Skin epidermis (tissue), 12 donors: ENCODE measurements around the gene SYT8.
A peak's percentile ranks its signal among the peaks of the same experiment; 100 is the strongest.

Experiments used
- H3K27ac ChIP-seq, 21 experiments: fragments of 200-600 bp; sonication (generic) in 11 of 21; one replicate each; pipeline ENCODE4 v1.5.0; 2020; ENCODE audit warnings: mild to moderate bottlenecking in 3 of 21, inconsistent platforms in 2 of 21, moderate library complexity in 2 of 21
- H3K4me3 ChIP-seq, 7 experiments: fragments of 200-600 bp; sonication (generic) in 2 of 7; one replicate each; pipeline ENCODE4 v1.5.0; 2020; ENCODE audit warnings: inconsistent platforms in 2 of 7, mild to moderate bottlenecking in 2 of 7, moderate library complexity in 1 of 7

SYT8 gene

GRCh38 chr11:1830322-1831223 lies 4.2 kb upstream of the SYT8 start:
- H3K27ac ChIP-seq, result peak overlapping the region in 12 of 21 experiments; percentile 38 to 89 (median 60)
- H3K4me3 ChIP-seq, result no peak overlapping the region

- Histone ChIP-seq H3K4me3 (no peak overlapping the region), H3K27ac (peak overlapping the region in 13 of 21 experiments; percentile 0 to 89 (median 30))
Measured at GRCh38 chr11:1831338-1832210, 3.2 kb upstream of the SYT8 start.

GRCh38 chr11:1832211-1832919 lies 2.4 kb upstream of the SYT8 start:
- peak overlapping the region in 1 of 7 experiments; percentile 1 for H3K4me3 ChIP-seq
- H3K27ac ChIP-seq, result peak overlapping the region in 17 of 21 experiments; percentile 3 to 89 (median 28)

- no peak overlapping the region for H3K4me3 ChIP-seq
- peak overlapping the region in 16 of 21 experiments; percentile 3 to 89 (median 29) for H3K27ac ChIP-seq
Measured at GRCh38 chr11:1832920-1833295, 1.9 kb upstream of the SYT8 start.

- H3K27ac ChIP-seq, result peak overlapping the region in 19 of 21 experiments; percentile 49 to 89 (median 75)
- H3K4me3 ChIP-seq, result no peak overlapping the region
Measured at GRCh38 chr11:1834062-1834610, 654 bp upstream of the SYT8 start.

GRCh38 chr11:1835671-1836010 lies 851 bp downstream of the SYT8 start:
- Histone ChIP-seq H3K4me3 (no peak overlapping the region), H3K27ac (peak overlapping the region in 6 of 21 experiments; percentile 62 to 89 (median 71))

GRCh38 chr11:1836011-1836945 lies 1.5 kb downstream of the SYT8 start:
- Histone ChIP-seq H3K4me3 (no peak overlapping the region), H3K27ac (peak overlapping the region in 2 of 21 experiments; percentile 51 to 80)

GRCh38 chr11:1837171-1838076 lies 2.6 kb downstream of the SYT8 start:
- Histone ChIP-seq H3K4me3 (no peak overlapping the region), H3K27ac (peak overlapping the region in 9 of 21 experiments; percentile 19 to 69 (median 37))

- Histone ChIP-seq H3K27ac (peak overlapping the region in 9 of 21 experiments; percentile 19 to 69 (median 37)), H3K4me3 (no peak overlapping the region)
Measured at GRCh38 chr11:1838077-1838425, 3.3 kb downstream of the SYT8 start.

GRCh38 chr11:1838426-1839144 lies 3.8 kb downstream of the SYT8 start, which contains the start of gene TNNI2:
Gene TNNI2 (plus strand): TSS chr11:1838981. CDS start chr11:1839697, 716 bp downstream.
- no peak within 1 kb of the TSS for H3K4me3 ChIP-seq

GRCh38 chr11:1839204-1839923 lies 4.6 kb downstream of the SYT8 start:
- Histone ChIP-seq H3K4me3 (no peak overlapping the region), H3K27ac (peak overlapping the region in 16 of 21 experiments; percentile 6 to 82 (median 62))

More at GRCh38 chr11:1838426-1839144, 3.8 kb downstream of the SYT8 start, which contains the start of gene TNNI2:
- peak within 1 kb of the TSS in 17 of 21 experiments; percentile 6 to 82 (median 58) for H3K27ac ChIP-seq

- peak overlapping the region in 1 of 7 experiments; percentile 10 for H3K4me3 ChIP-seq
- peak overlapping the region in 17 of 21 experiments; percentile 6 to 82 (median 67) for H3K27ac ChIP-seq
Measured at GRCh38 chr11:1839924-1840779, 5.4 kb downstream of the SYT8 start.

- Histone ChIP-seq H3K27ac (peak overlapping the region in 9 of 21 experiments; percentile 57 to 82 (median 70)), H3K4me3 (peak overlapping the region in 1 of 7 experiments; percentile 10)
Measured at GRCh38 chr11:1840780-1841480, 6.1 kb downstream of the SYT8 start.

GRCh38 chr11:1841511-1842148 lies 6.8 kb downstream of the SYT8 start:
- Histone ChIP-seq H3K4me3 (no peak overlapping the region), H3K27ac (peak overlapping the region in 1 of 21 experiments; percentile 72)
